Endodermal cell (in vitro differentiated cells): ENCODE data around the gene NLRP9. TPM values are rescaled to one million over a fixed set of nuclear protein-coding genes. Genes with fewer than 3 reads are reported as not detected.

ENCODE experiments used
- DNase-seq: peaks from one replicate; pipeline ENCODE4 v3.0.0-alpha.2; 2017
- H3K27ac ChIP-seq: 2 replicates; pipeline ENCODE4 v1.5.1; 2013; ENCODE audit warnings: mild to moderate bottlenecking, low read depth, low read length, moderate library complexity
- H3K27me3 ChIP-seq: 2 replicates; pipeline ENCODE4 v1.6.1; 2013; ENCODE audit warnings: mild to moderate bottlenecking, low read length, moderate library complexity; ENCODE audit not compliant: insufficient read depth, control insufficient read depth, poor library complexity, severe bottlenecking
- H3K36me3 ChIP-seq: 2 replicates; pipeline ENCODE4 v1.7.0; 2013; ENCODE audit warnings: mild to moderate bottlenecking, low read length, moderate library complexity; ENCODE audit not compliant: control insufficient read depth, insufficient read depth
- H3K4me1 ChIP-seq: one replicate; pipeline ENCODE4 v1.7.0; 2013; ENCODE audit warnings: low read length; ENCODE audit not compliant: control insufficient read depth, insufficient read depth
- H3K4me3 ChIP-seq: 2 replicates; pipeline ENCODE4 v1.5.1; 2013; ENCODE audit warnings: mild to moderate bottlenecking, low read length, moderate library complexity
- H3K9ac ChIP-seq: 2 replicates; pipeline ENCODE4 v1.6.1; 2013; ENCODE audit warnings: mild to moderate bottlenecking, low read length, moderate library complexity; ENCODE audit not compliant: poor library complexity, severe bottlenecking; ENCODE audit errors: extremely low read depth
- H3K9me3 ChIP-seq: 2 replicates; pipeline ENCODE4 v1.6.1; 2013; ENCODE audit warnings: mild to moderate bottlenecking, low read length, moderate library complexity; ENCODE audit not compliant: control insufficient read depth
- H3K27ac Mint-ChIP-seq: 2 replicates; pipeline ENCODE4 v1.8.0; 2020; ENCODE audit warnings: mixed read lengths
- H3K27me3 Mint-ChIP-seq: 2 replicates; pipeline ENCODE4 v1.8.0; 2021; ENCODE audit warnings: mild to moderate bottlenecking, mixed read lengths; ENCODE audit not compliant: insufficient read depth
- H3K36me3 Mint-ChIP-seq: 2 replicates; pipeline ENCODE4 v1.8.0; 2020; ENCODE audit warnings: low read depth, mixed read lengths
- H3K4me1 Mint-ChIP-seq: 2 replicates; pipeline ENCODE4 v1.8.0; 2020; ENCODE audit warnings: mixed read lengths
- H3K4me3 Mint-ChIP-seq: 2 replicates; pipeline ENCODE4 v1.8.0; 2020; ENCODE audit warnings: mild to moderate bottlenecking, moderate library complexity, mixed read lengths
- H3K9me3 Mint-ChIP-seq: 2 replicates; pipeline ENCODE4 v1.8.0; 2020; ENCODE audit warnings: mild to moderate bottlenecking, mixed read lengths
- CTCF ChIP-seq: fragments of 200-600 bp; sonication (generic); conservative IDR thresholded peaks from 2 replicates; pipeline ENCODE4 v1.5.0; 2021; ENCODE audit warnings: antibody characterized with exemption, mild to moderate bottlenecking
- WGBS, 2 experiments: methylation state at CpG; one replicate each; pipeline versions ENCODE4 v1.1.5 to v1.1.7; 2013; ENCODE audit warnings: missing lambda C conversion rate in 2 of 2, mixed read lengths in 1 of 2; ENCODE audit not compliant: insufficient coverage in 1 of 2, insufficient read length in 1 of 2; 5-methylcytosine and 5-hydroxymethylcytosine counted together
- total RNA-seq, 2 donors: library from RNA; stranded (reverse); fragmentation: NEBNext Ultra II Directional in 1 of 2; extraction: Animal tissue kit (Norgen Biotek cat#: 25700) in 1 of 2; gene quantifications; 2 replicates in 1 of 2; 3 replicates in 1 of 2; pipeline ENCODE4 v1.2.1, GENCODE V29; 2021

Gene NLRP9
- total RNA-seq, 2 donors from 2014 or later, result not detected

- Mint-ChIP-seq H3K4me1 (no peaks in the 10 kb centered on the region), H3K27ac (no peak overlapping the region), H3K4me3 (no peak overlapping the region), H3K27me3 (no peaks in the 10 kb centered on the region), H3K36me3 (peaks cover 54% of the 10 kb centered on the region), H3K9me3 (peaks cover 4% of the 10 kb centered on the region)
- Histone ChIP-seq H3K9ac (no peak overlapping the region), H3K27ac (no peak overlapping the region), H3K4me3 (no peak overlapping the region), H3K36me3 (peaks cover 50% of the 10 kb centered on the region), H3K9me3 (no peaks in the 10 kb centered on the region), H3K4me1 (no peaks in the 10 kb centered on the region), H3K27me3 (no peaks in the 10 kb centered on the region)
- peak; percentile 18 for DNase-seq
- no peak for TF ChIP-seq CTCF
- WGBS, 2 experiments, result 94 to 100% methylated on average over 8 to 12 of the region's 12 CpGs
These were observed 41.1 kb downstream of the NLRP9 start for GRCh38 chr19:55697069-55697440.

GRCh38 chr19:55696301-55697068 lies 41.7 kb downstream of the NLRP9 start:
- Histone ChIP-seq H3K27me3 (no peaks in the 10 kb centered on the region), H3K27ac (no peak overlapping the region), H3K9me3 (no peaks in the 10 kb centered on the region), H3K4me3 (no peak overlapping the region), H3K4me1 (no peaks in the 10 kb centered on the region), H3K36me3 (peaks cover 50% of the 10 kb centered on the region), H3K9ac (no peak overlapping the region)
- 94 to 99% methylated on average over 11 to 20 of the region's 20 CpGs for WGBS, 2 experiments
- no peak for TF ChIP-seq CTCF
- no peaks in the 10 kb centered on the region for H3K4me1 Mint-ChIP-seq
- H3K36me3 Mint-ChIP-seq, result peaks cover 53% of the 10 kb centered on the region
- H3K4me3 Mint-ChIP-seq, result no peak overlapping the region
- no peaks in the 10 kb centered on the region for H3K27me3 Mint-ChIP-seq
- no peak overlapping the region for H3K27ac Mint-ChIP-seq
- peak; percentile 34 for DNase-seq
- H3K9me3 Mint-ChIP-seq, result peaks cover under 1% of the 10 kb centered on the region

- WGBS, 2 experiments, result 94 to 97% methylated on average over 18 to 23 of the region's 23 CpGs
- Mint-ChIP-seq H3K27ac (no peak overlapping the region), H3K36me3 (peaks cover 54% of the 10 kb centered on the region)
These were observed 42.5 kb downstream of the NLRP9 start for GRCh38 chr19:55695511-55696290.

More at GRCh38 chr19:55695511-55696290, 42.5 kb downstream of the NLRP9 start:
- DNase-seq, result no peak
- H3K9me3 ChIP-seq, result no peaks in the 10 kb centered on the region
- no peak overlapping the region for H3K27ac ChIP-seq
- H3K27me3 ChIP-seq, result no peaks in the 10 kb centered on the region
- no peak overlapping the region for H3K9ac ChIP-seq
- no peak for TF ChIP-seq CTCF
- no peaks in the 10 kb centered on the region for H3K4me1 ChIP-seq
- no peak overlapping the region for H3K4me3 ChIP-seq
- H3K9me3 Mint-ChIP-seq, result no peaks in the 10 kb centered on the region
- no peaks in the 10 kb centered on the region for H3K27me3 Mint-ChIP-seq
- H3K4me3 Mint-ChIP-seq, result no peak overlapping the region
- H3K4me1 Mint-ChIP-seq, result no peaks in the 10 kb centered on the region
- peaks cover 47% of the 10 kb centered on the region for H3K36me3 ChIP-seq
